ENCODE data around the gene SRD5A3. TPM values are rescaled to one million over a fixed set of nuclear protein-coding genes. Genes with fewer than 3 reads are reported as not detected.

Gene SRD5A3
- total and polyA plus RNA-seq, 10 of the 15 experiments (the other 5 are each of a cell fraction or from before 2014, with no cell fraction given), result 1.6 to 20.4 (median 6.1) TPM

DNA sequence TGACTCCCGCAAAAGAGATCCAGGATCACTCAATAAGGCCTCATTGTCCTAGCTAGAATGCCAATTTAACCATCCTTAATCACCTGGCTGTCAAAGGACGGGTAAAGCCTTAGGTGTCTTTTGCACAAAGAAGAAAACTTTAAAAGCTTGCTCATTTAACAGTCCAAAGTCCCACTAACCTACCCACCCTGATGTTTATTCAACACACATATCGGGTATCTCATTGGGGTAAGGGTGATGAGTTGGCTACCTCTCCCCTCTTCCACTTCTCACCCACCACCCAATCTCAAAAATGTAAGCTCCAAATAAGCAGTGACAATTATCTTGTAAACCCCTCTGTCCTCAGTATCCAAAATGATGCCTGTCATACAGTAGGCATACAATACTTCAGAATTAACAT lies 988 bp upstream of the SRD5A3 start:
- ChIA-PET CTCF (interaction anchor here (0.8 to 2.4 kb wide), 33 partner anchors 9 to 603 kb away, joined by 3 to 18 read pairs (median 5); partner anchors contain the start of genes CEP135 and TMEM165), POLR2A (interaction anchor here (1.9 kb wide), 1 partner anchor 50 kb away, joined by 6 read pairs; the partner anchor contains the start of gene TMEM165), RAD21 (ENCODE audit: unreplicated experiment) (interaction anchor here (0.7 to 1.6 kb wide), 8 partner anchors 32 to 521 kb away, joined by 3 to 7 read pairs (median 4); partner anchors contain the start of gene TMEM165), SMC1A (ENCODE audit: uncharacterized antibody, unreplicated experiment) (interaction anchor here (0.8 to 2.1 kb wide), 15 partner anchors 14 to 522 kb away, joined by 3 to 12 read pairs (median 4); partner anchors contain the start of gene TMEM165)
- Histone ChIP-seq H3K79me2 (ENCODE audit: control insufficient read depth, insufficient read depth, low read length) (no peaks in the 10 kb centered on the region; the same call in 1 of the 2 replicates), H3K27me3 (replicated peaks in 1 of 2; ENCODE audit: control insufficient read depth in 2 of 2, insufficient read depth in 2 of 2, low read length in 1 of 2) (no peaks in the 10 kb centered on the region), H3K9me3 (replicated peaks; ENCODE audit: control insufficient read depth, insufficient read depth, low read length) (no peaks in the 10 kb centered on the region), H4K20me1 (ENCODE audit: control insufficient read depth, insufficient read depth) (no peaks in the 10 kb centered on the region), H3K9ac (ENCODE audit: control insufficient read depth, insufficient read depth, low read length) (no peak overlapping the region), H3K4me3 (no peak overlapping the region), H3K36me3 (ENCODE audit: control insufficient read depth in 2 of 2, insufficient read depth in 2 of 2, low read length in 1 of 2) (no peaks in the 10 kb centered on the region), H2AFZ (ENCODE audit: control insufficient read depth, low read depth, low read length) (no peak overlapping the region; the same call in 1 of the 2 replicates), H3K27ac (ENCODE audit: control insufficient read depth, insufficient read depth) (no peak overlapping the region), H3K4me1 (ENCODE audit: control insufficient read depth, insufficient read depth, low read length) (no peaks in the 10 kb centered on the region), H3K4me2 (ENCODE audit: control insufficient read depth, insufficient read depth) (no peak overlapping the region)
- no TSS peak for BruUV-seq (replicated peaks)
- FAIRE-seq, result no peak
- no peak for ATAC-seq
- WGBS (ENCODE audit: insufficient coverage, insufficient replicate concordance, low lambda C conversion rate, missing lambda C conversion rate), result 96% methylated on average over 3 of the region's 3 CpGs
- intact Hi-C loops (cut with micrococcal nuclease; ENCODE audit: unreplicated experiment) (loop anchor here (5.0 kb wide), 3 partner anchors 52 to 957 kb away; partner anchors contain the start of gene TMEM165), in situ Hi-C loops (cut with MboI) (loop anchor here (10.0 kb wide), 2 partner anchors 210 to 390 kb away; no protein-coding TSS in a partner anchor)
- no peak for DNase-seq (ENCODE audit: low read depth, low spot score)
- no peak for TF ChIP-seq RUNX3 (IDR thresholded peaks at IDR 0.05; ENCODE audit: low read length)
- TF ChIP-seq ZBTB40 (IDR thresholded peaks at IDR 0.05; ENCODE audit: borderline replicate concordance), result no peak
- TF ChIP-seq PAX5 (IDR thresholded peaks at IDR 0.05; ENCODE audit: borderline replicate concordance, low read depth, low read length), result no peak
- TF ChIP-seq, protein P1, sequence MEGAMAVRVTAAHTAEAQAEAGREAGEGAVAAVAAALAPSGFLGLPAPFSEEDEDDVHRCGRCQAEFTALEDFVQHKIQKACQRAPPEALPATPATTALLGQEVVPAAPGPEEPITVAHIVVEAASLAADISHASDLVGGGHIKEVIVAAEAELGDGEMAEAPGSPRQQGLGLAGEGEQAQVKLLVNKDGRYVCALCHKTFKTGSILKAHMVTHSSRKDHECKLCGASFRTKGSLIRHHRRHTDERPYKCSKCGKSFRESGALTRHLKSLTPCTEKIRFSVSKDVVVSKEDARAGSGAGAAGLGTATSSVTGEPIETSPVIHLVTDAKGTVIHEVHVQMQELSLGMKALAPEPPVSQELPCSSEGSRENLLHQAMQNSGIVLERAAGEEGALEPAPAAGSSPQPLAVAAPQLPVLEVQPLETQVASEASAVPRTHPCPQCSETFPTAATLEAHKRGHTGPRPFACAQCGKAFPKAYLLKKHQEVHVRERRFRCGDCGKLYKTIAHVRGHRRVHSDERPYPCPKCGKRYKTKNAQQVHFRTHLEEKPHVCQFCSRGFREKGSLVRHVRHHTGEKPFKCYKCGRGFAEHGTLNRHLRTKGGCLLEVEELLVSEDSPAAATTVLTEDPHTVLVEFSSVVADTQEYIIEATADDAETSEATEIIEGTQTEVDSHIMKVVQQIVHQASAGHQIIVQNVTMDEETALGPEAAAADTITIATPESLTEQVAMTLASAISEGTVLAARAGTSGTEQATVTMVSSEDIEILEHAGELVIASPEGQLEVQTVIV (IDR thresholded peaks at IDR 0.05; ENCODE audit: borderline replicate concordance, partially characterized antibody), result no peak
- no peak for TF ChIP-seq ZBTB4 (CRISPR knock-in tag; IDR thresholded peaks at IDR 0.05)
- no peak for TF ChIP-seq SREBF1 (IDR thresholded peaks at IDR 0.05; ENCODE audit: low read length)
- TF ChIP-seq ZBTB11 (CRISPR knock-in tag; IDR thresholded peaks at IDR 0.05), result no peak

Measured in GM12878 (cell line).